Osteocyte (in vitro differentiated cells): Measurements from ENCODE around the gene PCSK1N. TPM values are rescaled to one million over a fixed set of nuclear protein-coding genes. Genes with fewer than 3 reads are reported as not detected.

Source experiments
- DNase-seq: peaks from one replicate; pipeline ENCODE4 v3.0.0; 2021; ENCODE audit warnings: mixed read lengths; ENCODE audit not compliant: unreplicated experiment; ENCODE audit errors: extremely low spot score
- H3K27ac Mint-ChIP-seq: one replicate; pipeline ENCODE4 v1.8.0; 2021; ENCODE audit warnings: mild to moderate bottlenecking, mixed read lengths; ENCODE audit not compliant: unreplicated experiment
- H3K27me3 Mint-ChIP-seq: one replicate; pipeline ENCODE4 v1.8.0; 2021; ENCODE audit warnings: mixed read lengths; ENCODE audit not compliant: unreplicated experiment
- H3K36me3 Mint-ChIP-seq: one replicate; pipeline ENCODE4 v1.8.0; 2021; ENCODE audit warnings: mixed read lengths; ENCODE audit not compliant: unreplicated experiment
- H3K4me1 Mint-ChIP-seq: one replicate; pipeline ENCODE4 v1.8.0; 2021; ENCODE audit warnings: mixed read lengths; ENCODE audit not compliant: unreplicated experiment
- H3K4me3 Mint-ChIP-seq: one replicate; pipeline ENCODE4 v1.8.0; 2021; ENCODE audit warnings: mild to moderate bottlenecking, moderate library complexity, mixed read lengths; ENCODE audit not compliant: unreplicated experiment
- H3K9me3 Mint-ChIP-seq: one replicate; pipeline ENCODE4 v1.8.0; 2021; ENCODE audit warnings: mixed read lengths; ENCODE audit not compliant: unreplicated experiment
- CTCF ChIP-seq: fragments of 200-600 bp; sonication (generic); IDR thresholded peaks from 2 replicates; pipeline ENCODE4 v1.5.0; 2021; ENCODE audit warnings: antibody characterized with exemption, mild to moderate bottlenecking, moderate library complexity
- total RNA-seq: library from RNA; stranded (reverse); gene quantifications from 2 replicates; pipeline ENCODE4 v1.2.1, GENCODE V29; 2021

PCSK1N gene
- total RNA-seq, 1 donor from 2014 or later = 13.1 TPM

GRCh38 chrX:48785186-48785539 lies 50.2 kb downstream of the PCSK1N start:
- TF ChIP-seq CTCF = no peak
- Mint-ChIP-seq H3K36me3 (no peaks in the 10 kb centered on the region), H3K4me1 (no peaks in the 10 kb centered on the region), H3K27ac (no peak overlapping the region), H3K4me3 (no peak overlapping the region), H3K27me3 (peaks cover 14% of the 10 kb centered on the region), H3K9me3 (no peaks in the 10 kb centered on the region)
- DNase-seq = no peak

DNA sequence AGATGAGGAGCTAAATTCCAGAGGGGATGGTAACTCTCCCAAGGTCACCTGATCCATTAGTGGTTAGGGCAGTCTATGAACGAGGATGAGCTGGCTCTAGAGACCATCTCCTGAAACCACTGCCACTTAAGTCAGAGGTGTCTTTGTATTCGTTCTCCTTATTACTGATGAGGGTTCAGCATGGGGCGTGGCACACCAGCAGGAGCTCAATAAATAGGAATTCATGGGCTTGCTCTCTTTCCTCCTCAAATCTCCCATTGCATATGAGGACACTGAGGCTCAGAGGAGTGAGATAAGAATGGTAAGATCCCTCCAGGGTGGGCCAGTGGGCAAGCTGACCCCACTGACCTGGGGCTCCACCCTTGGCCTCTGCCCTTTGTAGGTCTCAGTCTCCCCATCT lies 50.7 kb downstream of the PCSK1N start:
- no peak for TF ChIP-seq CTCF
- H3K27ac Mint-ChIP-seq = no peak overlapping the region
- peaks cover 18% of the 10 kb centered on the region for H3K27me3 Mint-ChIP-seq
- H3K4me3 Mint-ChIP-seq = no peak overlapping the region
- no peaks in the 10 kb centered on the region for H3K4me1 Mint-ChIP-seq
- no peaks in the 10 kb centered on the region for H3K9me3 Mint-ChIP-seq
- no peak for DNase-seq
- no peaks in the 10 kb centered on the region for H3K36me3 Mint-ChIP-seq

DNA sequence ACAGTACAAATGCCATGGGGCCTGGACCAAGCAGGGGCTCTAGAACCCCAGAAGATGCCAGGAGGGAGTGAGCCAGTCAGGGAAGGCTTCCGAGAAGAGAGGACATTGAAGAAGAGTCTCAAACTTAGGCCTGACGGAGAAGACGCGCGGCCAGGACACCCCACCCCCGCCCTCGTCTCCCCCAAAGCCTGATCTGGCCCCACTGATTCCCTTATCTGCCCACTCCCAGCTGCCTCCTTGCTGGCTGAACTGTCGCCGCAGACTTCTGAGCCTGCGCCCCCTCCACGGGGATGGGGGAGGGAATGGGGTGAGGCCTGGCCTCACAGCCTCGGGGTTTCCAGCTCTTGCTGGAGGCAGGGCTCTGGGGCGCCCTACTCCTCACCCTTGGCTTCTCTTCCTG lies 52.6 kb downstream of the PCSK1N start:
- no peaks in the 10 kb centered on the region for H3K9me3 Mint-ChIP-seq
- H3K27ac Mint-ChIP-seq = no peak overlapping the region
- H3K4me3 Mint-ChIP-seq = no peak overlapping the region
- TF ChIP-seq CTCF = no peak
- H3K27me3 Mint-ChIP-seq = peaks cover 18% of the 10 kb centered on the region
- H3K4me1 Mint-ChIP-seq = no peaks in the 10 kb centered on the region
- DNase-seq = no peak
- no peaks in the 10 kb centered on the region for H3K36me3 Mint-ChIP-seq

DNA sequence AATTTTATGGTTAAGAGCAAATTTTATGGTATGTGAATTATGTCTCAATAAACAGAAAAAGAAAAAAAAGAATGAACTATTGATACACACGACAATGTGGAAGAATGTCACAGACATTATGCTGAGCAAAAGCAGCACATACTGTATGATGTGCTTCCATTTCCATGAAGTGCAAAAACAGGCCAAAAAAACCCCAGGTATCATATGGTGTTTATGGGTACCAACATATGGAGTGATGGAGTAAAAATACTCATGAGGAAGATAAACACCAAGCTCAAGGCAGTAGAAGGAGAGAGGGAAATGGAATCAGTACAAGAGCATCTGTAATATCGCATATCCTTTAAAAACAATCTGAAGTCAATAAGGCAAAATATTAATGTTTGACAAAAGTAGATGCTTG lies 53.2 kb downstream of the PCSK1N start:
- H3K9me3 Mint-ChIP-seq = peaks cover 4% of the 10 kb centered on the region
- no peak for DNase-seq
- H3K4me1 Mint-ChIP-seq = no peaks in the 10 kb centered on the region
- no peak for TF ChIP-seq CTCF
- H3K36me3 Mint-ChIP-seq = no peaks in the 10 kb centered on the region
- H3K27ac Mint-ChIP-seq = no peak overlapping the region
- no peak overlapping the region for H3K4me3 Mint-ChIP-seq
- peaks cover 18% of the 10 kb centered on the region for H3K27me3 Mint-ChIP-seq

DNA sequence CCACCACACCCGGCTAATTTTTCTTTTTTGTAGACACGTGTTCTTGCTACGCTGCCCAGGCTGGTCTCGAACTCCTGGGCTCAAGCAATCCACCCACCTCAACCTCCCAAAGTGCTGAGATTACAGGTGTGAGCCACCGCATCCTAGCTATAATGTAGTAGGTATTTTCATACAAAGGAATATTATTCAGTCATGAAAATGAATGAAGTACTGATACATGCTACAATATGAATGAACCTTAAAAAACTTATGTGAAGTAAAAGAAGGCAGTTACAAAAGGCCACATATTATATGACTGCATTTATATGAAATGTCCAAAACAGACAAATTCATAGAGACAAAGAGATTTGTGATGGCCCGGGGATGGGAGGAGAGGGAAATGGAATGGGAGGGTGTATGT lies 53.7 kb downstream of the PCSK1N start:
- TF ChIP-seq CTCF = no peak
- DNase-seq = no peak
- Mint-ChIP-seq H3K4me3 (no peak overlapping the region), H3K27ac (no peak overlapping the region), H3K27me3 (peaks cover 17% of the 10 kb centered on the region), H3K9me3 (peaks cover 5% of the 10 kb centered on the region), H3K36me3 (no peaks in the 10 kb centered on the region), H3K4me1 (no peaks in the 10 kb centered on the region)

Other genes starting within 250 kb of the PCSK1N start
- gene WDR13, start 238.1 kb downstream of the PCSK1N start, total RNA-seq = 89.9 and 97.8 TPM in 2 replicates
- 0.19 and 0.39 TPM in 2 replicates for gene WAS, start 151.8 kb downstream of the PCSK1N start, total RNA-seq
- 4.5 and 5.1 TPM in 2 replicates for gene SUV39H1, start 138.9 kb downstream of the PCSK1N start, total RNA-seq
- not detected in 2 replicates for gene GLOD5, start 73.9 kb downstream of the PCSK1N start, total RNA-seq
- gene GATA1, start 49.0 kb downstream of the PCSK1N start, total RNA-seq = not detected in 2 replicates
- gene HDAC6, start 33.5 kb downstream of the PCSK1N start, total RNA-seq = 108 and 124 TPM in 2 replicates
- gene ERAS, start 9.1 kb downstream of the PCSK1N start, total RNA-seq = not detected in 2 replicates
- gene TIMM17B, start 62.2 kb upstream of the PCSK1N start, total RNA-seq = 45.6 and 50.0 TPM in 2 replicates
- gene PQBP1, start 62.3 kb upstream of the PCSK1N start, total RNA-seq = 69.8 and 78.3 TPM in 2 replicates
- 34.6 and 37.0 TPM in 2 replicates for gene SLC35A2, start 76.0 kb upstream of the PCSK1N start, total RNA-seq
- 6.4 and 7.3 TPM in 2 replicates for gene PIM2, start 83.4 kb upstream of the PCSK1N start, total RNA-seq
- gene OTUD5, start 122.0 kb upstream of the PCSK1N start, total RNA-seq = 54.9 and 57.4 TPM in 2 replicates
- 1.4 and 2.5 TPM in 2 replicates for gene KCND1, start 136.2 kb upstream of the PCSK1N start, total RNA-seq
- 42.2 and 48.5 TPM in 2 replicates for gene GRIPAP1, start 166.7 kb upstream of the PCSK1N start, total RNA-seq
- 44.7 and 51.8 TPM in 2 replicates for gene TFE3, start 207.7 kb upstream of the PCSK1N start, total RNA-seq
- gene CCDC120, start 223.4 kb upstream of the PCSK1N start, total RNA-seq = 8.5 and 9.6 TPM in 2 replicates
- gene PRAF2, start 238.4 kb upstream of the PCSK1N start, total RNA-seq = 55.3 and 58.5 TPM in 2 replicates
- 91.3 and 95.8 TPM in 2 replicates for gene WDR45, start 244.3 kb upstream of the PCSK1N start, total RNA-seq